GM12873 (cell line): ENCODE measurements around the gene RNF113B.

Experiments
- CTCF ChIP-seq: IDR thresholded peaks from 2 replicates; pipeline ENCODE4 v1.5.1; 2012; ENCODE audit warnings: low read depth, mild to moderate bottlenecking, moderate library complexity, low read length, control low read depth; ENCODE audit not compliant: insufficient read depth; ENCODE audit errors: missing control alignments

Gene RNF113B

GRCh38 chr13:98182589-98182988 is 5.5 kb upstream of the RNF113B start:
- TF ChIP-seq CTCF, result no peak

GRCh38 chr13:98182153-98182552 is 5.1 kb upstream of the RNF113B start:
- no peak for TF ChIP-seq CTCF

- TF ChIP-seq CTCF, result no peak
Observed at GRCh38 chr13:98181111-98181815, 4.2 kb upstream of the RNF113B start.

- TF ChIP-seq CTCF, result no peak
Observed at GRCh38 chr13:98180092-98180491, 3.0 kb upstream of the RNF113B start.

- no peak for TF ChIP-seq CTCF
Observed at GRCh38 chr13:98175823-98176222, 1.2 kb downstream of the RNF113B start.

- no peak for TF ChIP-seq CTCF
Observed at GRCh38 chr13:98175043-98175442, 2.0 kb downstream of the RNF113B start.

GRCh38 chr13:98174307-98174706 is 2.8 kb downstream of the RNF113B start:
- no peak for TF ChIP-seq CTCF
